PC-9 (cell line): ENCODE results near the gene SRGAP3. TPM values are rescaled to one million over a fixed set of nuclear protein-coding genes. Genes with fewer than 3 reads are reported as not detected.

Source experiments
- BruUV-seq: library from RNA; stranded (reverse); fragments of 400-500 nt; replicated peaks from 2 replicates; lab custom pipeline; 2021; lab: Mats Ljungman, UMichigan
- CTCF ChIA-PET: fragments of 300-600 bp; sonication (Branson Sonifier 250); formaldehyde crosslinking; loops from one replicate; lab custom pipeline; 2022; ENCODE audit warnings: antibody characterized with exemption; lab: Charles Lee
- POLR2A ChIA-PET: fragments of 300-600 bp; sonication (Branson Sonifier 250); formaldehyde crosslinking; loops from one replicate; lab custom pipeline; 2022; ENCODE audit warnings: antibody characterized with exemption; ENCODE audit not compliant: unreplicated experiment; lab: Charles Lee
- DNase-seq, 2 experiments: peaks; one replicate each; pipeline versions ENCODE4 v3.0.0 to v3.0.0-alpha.2; 2015 to 2022; ENCODE audit warnings: mixed read lengths in 1 of 2
- H2AFZ ChIP-seq: fragments of 200-600 bp; sonication (generic); 2 replicates; pipeline ENCODE4 v1.8.1; 2017; ENCODE audit warnings: antibody characterized with exemption
- H3F3A ChIP-seq: fragments of 200-600 bp; sonication (generic); 2 replicates; pipeline ENCODE4 v1.8.1; 2017; ENCODE audit warnings: antibody characterized with exemption, mild to moderate bottlenecking, low read depth; ENCODE audit not compliant: insufficient read depth
- H3K27ac ChIP-seq: fragments of 200-600 bp; sonication (generic); 2 replicates; pipeline ENCODE4 v1.6.1; 2016; ENCODE audit warnings: mixed run types
- H3K27me3 ChIP-seq: fragments of 200-600 bp; sonication (generic); 2 replicates; pipeline ENCODE4 v1.6.1; 2016; ENCODE audit warnings: low read depth, mixed run types; ENCODE audit not compliant: insufficient read depth
- H3K36me3 ChIP-seq: fragments of 200-600 bp; sonication (generic); 2 replicates; pipeline ENCODE4 v1.6.1; 2016; ENCODE audit warnings: low read depth, mixed run types
- H3K4me1 ChIP-seq: fragments of 200-600 bp; sonication (generic); replicated peaks from 2 replicates; pipeline ENCODE4 v1.6.1; 2016; ENCODE audit warnings: mixed run types; ENCODE audit not compliant: insufficient read depth
- H3K4me2 ChIP-seq: fragments of 200-600 bp; sonication (generic); 2 replicates; pipeline ENCODE4 v1.6.1; 2017; ENCODE audit warnings: mixed run types
- H3K4me3 ChIP-seq: fragments of 200-600 bp; sonication (generic); 2 replicates; pipeline ENCODE4 v1.6.1; 2016; ENCODE audit warnings: mixed run types
- H3K79me2 ChIP-seq: fragments of 200-600 bp; sonication (generic); 2 replicates; pipeline ENCODE4 v1.6.1; 2017; ENCODE audit warnings: low read depth, mixed run types
- H3K9me2 ChIP-seq: fragments of 200-600 bp; sonication (generic); 2 replicates; pipeline ENCODE4 v1.8.1; 2017; ENCODE audit warnings: mild to moderate bottlenecking; ENCODE audit not compliant: insufficient read depth
- H3K9me3 ChIP-seq: fragments of 200-600 bp; sonication (generic); 2 replicates; pipeline ENCODE4 v1.8.1; 2016; ENCODE audit warnings: low read depth; ENCODE audit not compliant: insufficient read depth
- H4K20me1 ChIP-seq: fragments of 200-600 bp; sonication (generic); 2 replicates; pipeline ENCODE4 v1.8.1; 2017; ENCODE audit not compliant: insufficient read depth
- CTCF ChIP-seq: fragments of 200-600 bp; sonication (generic); conservative IDR thresholded peaks from 2 replicates; pipeline ENCODE4 v1.6.1; 2017; ENCODE audit warnings: mixed run types, antibody characterized with exemption, mild to moderate bottlenecking, moderate library complexity
- EZH2 ChIP-seq: fragments of 200-600 bp; sonication (generic); IDR thresholded peaks from 2 replicates; pipeline ENCODE4 v1.8.0; 2017; ENCODE audit warnings: antibody characterized with exemption, low read depth
- intact Hi-C: fragments of 100-400 bp; cut with micrococcal nuclease; formaldehyde crosslinking; loops from one replicate; pipeline ENCODE4 v1.10.0; 2022; ENCODE audit not compliant: unreplicated experiment
- total RNA-seq: library from RNA; stranded (reverse); gene quantifications from 2 replicates; pipeline ENCODE4 v1.2.3, GENCODE V29; 2021

The SRGAP3 gene
- total RNA-seq, 1 experiment from 2014 or later = 17.5 TPM

- no peak overlapping the region for H3K4me3 ChIP-seq
- intact Hi-C loops = no loop called here
- no peaks in the 10 kb centered on the region for H4K20me1 ChIP-seq
- no peaks in the 10 kb centered on the region for H3K36me3 ChIP-seq
- POLR2A ChIA-PET = no interaction called here
- no peaks in the 10 kb centered on the region for H3K9me3 ChIP-seq
- no peaks in the 10 kb centered on the region for H3K9me2 ChIP-seq
- CTCF ChIA-PET = no interaction called here
- DNase-seq = no peak
- H3K4me2 ChIP-seq = no peak overlapping the region
- H3K4me1 ChIP-seq = no peaks in the 10 kb centered on the region
- no TSS peak for BruUV-seq
- 0 out of 2 replicates have a peak, but pooled peaks cover 5% of the 10 kb centered on the region for H3K27me3 ChIP-seq
- TF ChIP-seq CTCF (no peak), EZH2 (no peak)
- H3K27ac ChIP-seq = no peak overlapping the region
- H3F3A ChIP-seq = no peaks in the 10 kb centered on the region
- H3K79me2 ChIP-seq = no peaks in the 10 kb centered on the region
- no peak overlapping the region for H2AFZ ChIP-seq
Measured at GRCh38 chr3:9023226-9023590, 226.2 kb downstream of the SRGAP3 start.

- no TSS peak for BruUV-seq
- POLR2A ChIA-PET = no interaction called here
- H3K9me2 ChIP-seq = no peaks in the 10 kb centered on the region
Measured at GRCh38 chr3:9022305-9023225, 226.9 kb downstream of the SRGAP3 start.

More at GRCh38 chr3:9022305-9023225, 226.9 kb downstream of the SRGAP3 start:
- no peak for DNase-seq
- Histone ChIP-seq H3K27ac (no peak overlapping the region), H3K27me3 (0 out of 2 replicates have a peak, but pooled peaks cover 5% of the 10 kb centered on the region), H3K9me3 (no peaks in the 10 kb centered on the region), H4K20me1 (no peaks in the 10 kb centered on the region), H3K79me2 (no peaks in the 10 kb centered on the region), H3K36me3 (no peaks in the 10 kb centered on the region), H3K4me3 (no peak overlapping the region), H3F3A (no peaks in the 10 kb centered on the region), H3K4me1 (no peaks in the 10 kb centered on the region), H2AFZ (no peak overlapping the region), H3K4me2 (no peak overlapping the region)
- CTCF ChIA-PET = no interaction called here
- TF ChIP-seq CTCF (no peak), EZH2 (no peak)
- intact Hi-C loops = no loop called here
